Left lobe of liver (tissue), 2 donors: ENCODE measurements around the gene ZNF518B. TPM values are rescaled to one million over a fixed set of nuclear protein-coding genes. Genes with fewer than 3 reads are reported as not detected.
A peak's percentile ranks its signal among the peaks of the same experiment; 100 is the strongest.
"Not testable (repeated sequence)": the region's sequence is repeated elsewhere in the genome, so short reads cannot be mapped to it uniquely, and the experiment has no call there.

Source experiments
- ATAC-seq: fragments of 200-7000 bp; cut with Tn5 transposase; one replicate; pipeline ENCODE4 v1.9.1; 2020; ENCODE audit warnings: mild to moderate bottlenecking, moderate library complexity
- DNase-seq: peaks from one replicate; pipeline ENCODE4 v3.0.0-alpha.2; 2020; ENCODE audit warnings: low spot score
- total RNA-seq: library from RNA; stranded (reverse); gene quantifications from one replicate; pipeline ENCODE4 v1.2.1, GENCODE V29; 2021
- donor health status: DM: no; HTN: no; CAD: no; lungs with moderate emphysema.
- donor health status: DM: no; HTN: yes; CAD: no.

Gene ZNF518B
- total RNA-seq, 1 donor from 2014 or later, result 3.2 TPM

- ATAC-seq (peak; percentile 44), DNase-seq (peak; percentile 49)
Measured at GRCh38 chr4:10456595-10457254, 501 bp downstream of the ZNF518B start.

GRCh38 chr4:10456260-10456594 is 999 bp downstream of the ZNF518B start:
- ATAC-seq (no peak), DNase-seq (no peak)

GRCh38 chr4:10455133-10455532 is 2.1 kb downstream of the ZNF518B start:
- ATAC-seq, result no peak
- DNase-seq, result no peak

GRCh38 chr4:10454726-10455125 is 2.5 kb downstream of the ZNF518B start:
- DNase-seq, result no peak
- ATAC-seq, result no peak

- ATAC-seq, result no peak
Measured at GRCh38 chr4:10454121-10454520, 3.1 kb downstream of the ZNF518B start.

GRCh38 chr4:10448991-10449390 is 8.2 kb downstream of the ZNF518B start:
- ATAC-seq (no peak), DNase-seq (no peak)

More at GRCh38 chr4:10454121-10454520, 3.1 kb downstream of the ZNF518B start:
- DNase-seq, result no peak

GRCh38 chr4:10442976-10443375 is 14.2 kb downstream of the ZNF518B start:
- ATAC-seq (no peak), DNase-seq (no peak)

GRCh38 chr4:10441512-10441911 is 15.7 kb downstream of the ZNF518B start:
- no peak for DNase-seq
- ATAC-seq, result no peak

GRCh38 chr4:10438924-10439323 is 18.3 kb downstream of the ZNF518B start:
- ATAC-seq (no peak), DNase-seq (no peak)

GRCh38 chr4:10437735-10438134 is 19.5 kb downstream of the ZNF518B start:
- ATAC-seq (no peak), DNase-seq (no peak)

- not testable (repeated sequence) for DNase-seq, ATAC-seq
Measured at GRCh38 chr4:10427680-10428079, 29.5 kb downstream of the ZNF518B start.

GRCh38 chr4:10421344-10422055 is 35.7 kb downstream of the ZNF518B start:
- DNase-seq (no peak), ATAC-seq (no peak)

GRCh38 chr4:10417740-10418139 is 39.5 kb downstream of the ZNF518B start:
- DNase-seq (no peak), ATAC-seq (no peak)

- DNase-seq, result no peak
- ATAC-seq, result no peak
Measured at GRCh38 chr4:10416441-10416840, 40.8 kb downstream of the ZNF518B start.

- ATAC-seq, result no peak
- DNase-seq, result no peak
Measured at GRCh38 chr4:10413177-10413576, 44.0 kb downstream of the ZNF518B start.

GRCh38 chr4:10405672-10406071 is 51.6 kb downstream of the ZNF518B start:
- ATAC-seq, result no peak
- DNase-seq, result no peak

- DNase-seq (no peak), ATAC-seq (peak; percentile 83)
Measured at GRCh38 chr4:10403633-10404445, 53.4 kb downstream of the ZNF518B start.

GRCh38 chr4:10395971-10396580 is 61.1 kb downstream of the ZNF518B start:
- no peak for ATAC-seq
- DNase-seq, result no peak
